Subcutaneous adipose tissue (tissue), 4 donors: ENCODE results near the gene EEPD1. TPM values are rescaled to one million over a fixed set of nuclear protein-coding genes. Genes with fewer than 3 reads are reported as not detected.

Experiments
- total RNA-seq, 4 donors: library from RNA; depleted of rRNA; stranded (reverse); fragments of >200 nt; gene quantifications; one replicate each; pipeline ENCODE4 v1.1.0, GENCODE V29; 2016
- TF ChIP-seq, protein P1 (sequence below): fragments of 450-650 bp; IDR thresholded peaks from one replicate; pipeline ENCODE4 v1.5.1; 2016; ENCODE audit warnings: low read depth, mild to moderate bottlenecking, control low read depth, antibody characterized with exemption, moderate library complexity

EEPD1 gene
- total RNA-seq, 4 donors from 2014 or later = 22.2 to 57.3 (median 23.8) TPM

DNA sequence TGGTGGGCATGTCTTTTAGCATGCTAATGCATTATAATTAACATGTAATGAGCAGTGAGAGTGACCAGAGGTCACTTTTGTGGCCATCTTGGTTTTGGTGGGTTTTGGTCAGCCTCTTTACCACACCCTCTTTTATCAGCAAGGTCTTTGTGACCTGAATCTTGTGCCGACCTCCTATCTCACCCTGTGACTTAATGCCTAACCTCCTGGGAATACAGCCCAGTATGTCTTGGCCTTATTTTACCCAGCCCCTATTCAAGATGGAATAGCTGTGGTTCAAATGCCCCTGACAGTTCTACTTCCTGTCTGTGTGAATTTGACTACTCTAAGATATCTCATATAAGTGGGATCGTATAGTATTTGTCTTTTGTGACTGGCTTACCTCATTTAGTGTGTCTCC, 85.1 kb downstream of the EEPD1 start:
- TF ChIP-seq, protein P1, sequence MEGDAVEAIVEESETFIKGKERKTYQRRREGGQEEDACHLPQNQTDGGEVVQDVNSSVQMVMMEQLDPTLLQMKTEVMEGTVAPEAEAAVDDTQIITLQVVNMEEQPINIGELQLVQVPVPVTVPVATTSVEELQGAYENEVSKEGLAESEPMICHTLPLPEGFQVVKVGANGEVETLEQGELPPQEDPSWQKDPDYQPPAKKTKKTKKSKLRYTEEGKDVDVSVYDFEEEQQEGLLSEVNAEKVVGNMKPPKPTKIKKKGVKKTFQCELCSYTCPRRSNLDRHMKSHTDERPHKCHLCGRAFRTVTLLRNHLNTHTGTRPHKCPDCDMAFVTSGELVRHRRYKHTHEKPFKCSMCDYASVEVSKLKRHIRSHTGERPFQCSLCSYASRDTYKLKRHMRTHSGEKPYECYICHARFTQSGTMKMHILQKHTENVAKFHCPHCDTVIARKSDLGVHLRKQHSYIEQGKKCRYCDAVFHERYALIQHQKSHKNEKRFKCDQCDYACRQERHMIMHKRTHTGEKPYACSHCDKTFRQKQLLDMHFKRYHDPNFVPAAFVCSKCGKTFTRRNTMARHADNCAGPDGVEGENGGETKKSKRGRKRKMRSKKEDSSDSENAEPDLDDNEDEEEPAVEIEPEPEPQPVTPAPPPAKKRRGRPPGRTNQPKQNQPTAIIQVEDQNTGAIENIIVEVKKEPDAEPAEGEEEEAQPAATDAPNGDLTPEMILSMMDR = no peak

DNA sequence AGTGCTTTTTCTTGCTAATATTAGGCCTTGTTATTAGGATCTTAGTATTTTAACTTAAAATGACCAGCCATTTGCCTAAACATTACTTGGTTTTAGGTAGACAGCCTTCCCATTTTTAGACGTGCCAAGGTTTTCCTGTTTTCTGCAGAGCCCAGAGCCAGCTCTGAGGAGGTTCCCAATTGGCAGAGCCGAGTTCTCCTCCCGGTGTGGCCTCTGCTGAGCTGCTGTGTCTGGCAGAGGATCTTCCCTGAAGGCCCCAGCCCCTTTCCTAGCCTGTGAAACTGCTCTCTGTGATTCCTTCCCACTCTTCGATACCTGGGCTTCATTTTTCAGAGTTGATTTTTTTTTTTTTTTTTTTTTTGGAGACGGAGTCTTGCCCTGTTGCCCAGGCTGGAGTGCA, 91.4 kb downstream of the EEPD1 start:
- TF ChIP-seq, protein P1 = no peak

DNA sequence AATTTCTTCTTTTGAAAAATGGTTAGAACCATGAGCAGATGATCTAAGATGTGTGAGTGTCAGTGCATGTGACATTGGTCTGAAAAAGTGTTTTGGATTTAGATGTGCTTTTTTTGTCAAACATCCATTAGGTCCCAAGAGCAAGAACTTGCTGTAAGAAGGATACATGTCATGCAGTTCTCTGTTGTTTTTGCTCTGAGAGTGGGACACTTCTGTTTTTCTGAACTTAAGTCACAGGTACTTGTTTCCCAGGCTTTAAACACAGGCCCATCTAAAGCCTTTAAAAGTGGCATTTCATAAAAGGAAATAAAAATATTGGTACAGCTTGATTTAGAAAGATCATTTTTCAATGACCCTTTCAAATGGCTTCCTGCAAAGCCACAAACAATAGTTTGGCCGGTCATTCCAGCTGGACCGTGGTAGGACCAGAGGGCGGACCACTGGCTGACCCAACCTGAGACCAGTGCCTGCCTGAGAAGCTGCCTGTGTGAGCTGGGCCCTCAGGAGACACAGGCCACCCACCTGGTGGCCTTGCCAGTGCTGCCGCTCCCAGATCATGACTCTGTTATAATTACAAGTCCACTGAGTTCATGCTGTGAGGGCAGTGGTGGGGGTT, 92.7 kb downstream of the EEPD1 start:
- TF ChIP-seq, protein P1 = no peak

DNA sequence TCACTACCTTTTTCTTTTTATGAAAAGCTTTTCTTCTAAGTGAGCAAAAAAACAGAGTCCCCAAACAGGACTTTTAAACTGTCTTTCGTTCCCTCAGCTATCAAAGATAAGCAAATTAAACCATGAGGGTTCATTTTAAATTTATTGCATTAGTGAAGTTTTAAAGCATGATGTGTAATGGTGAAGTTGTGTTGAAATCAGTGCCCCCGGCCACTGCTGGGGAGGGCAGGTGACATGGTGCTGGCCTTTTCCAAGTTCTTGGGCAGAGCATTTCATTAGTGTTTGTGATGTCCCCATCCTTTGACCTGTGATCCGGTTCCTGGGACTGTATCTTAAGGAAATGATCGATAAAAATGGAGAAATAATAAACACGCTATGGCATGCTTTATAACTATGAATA, 96.0 kb downstream of the EEPD1 start:
- TF ChIP-seq, protein P1 = no peak

DNA sequence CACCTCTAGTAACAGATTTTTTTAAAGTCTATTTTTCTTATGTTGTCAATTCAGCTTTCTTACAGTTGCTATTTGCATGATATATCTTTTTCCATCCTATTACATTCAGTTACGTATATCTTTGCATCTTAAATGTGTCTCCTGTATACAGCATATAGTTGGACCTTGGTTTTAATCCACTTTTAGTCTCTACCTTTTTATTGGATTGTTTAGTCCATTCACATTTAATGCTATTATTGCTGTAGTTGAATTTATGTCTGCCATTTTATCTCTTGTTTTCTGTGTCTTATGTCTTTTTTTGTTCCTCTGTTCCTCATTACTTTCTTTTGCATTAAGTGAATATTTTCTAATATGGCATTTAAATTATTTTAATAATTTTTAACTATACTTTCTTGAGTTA, 100.6 kb downstream of the EEPD1 start:
- TF ChIP-seq, protein P1 = no peak

DNA sequence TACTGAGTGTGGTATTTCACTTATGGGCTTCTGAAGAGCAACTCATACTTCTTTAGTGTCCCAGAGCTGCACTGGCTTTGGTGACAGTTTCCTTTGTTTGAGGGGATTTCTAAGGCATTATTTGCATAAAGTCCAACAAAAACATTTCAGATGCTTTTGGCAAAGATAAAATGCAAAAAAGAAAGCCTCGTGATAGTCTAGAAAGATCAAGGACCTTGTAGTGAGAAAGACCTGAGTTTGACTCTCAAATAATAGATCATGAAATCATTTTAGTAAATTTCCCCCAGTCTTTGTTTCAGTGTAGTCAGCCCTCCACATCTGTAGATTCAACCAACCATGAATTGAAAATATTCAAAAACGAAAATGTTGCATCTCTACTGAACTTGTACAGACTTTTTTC, 107.4 kb downstream of the EEPD1 start:
- TF ChIP-seq, protein P1 = no peak

DNA sequence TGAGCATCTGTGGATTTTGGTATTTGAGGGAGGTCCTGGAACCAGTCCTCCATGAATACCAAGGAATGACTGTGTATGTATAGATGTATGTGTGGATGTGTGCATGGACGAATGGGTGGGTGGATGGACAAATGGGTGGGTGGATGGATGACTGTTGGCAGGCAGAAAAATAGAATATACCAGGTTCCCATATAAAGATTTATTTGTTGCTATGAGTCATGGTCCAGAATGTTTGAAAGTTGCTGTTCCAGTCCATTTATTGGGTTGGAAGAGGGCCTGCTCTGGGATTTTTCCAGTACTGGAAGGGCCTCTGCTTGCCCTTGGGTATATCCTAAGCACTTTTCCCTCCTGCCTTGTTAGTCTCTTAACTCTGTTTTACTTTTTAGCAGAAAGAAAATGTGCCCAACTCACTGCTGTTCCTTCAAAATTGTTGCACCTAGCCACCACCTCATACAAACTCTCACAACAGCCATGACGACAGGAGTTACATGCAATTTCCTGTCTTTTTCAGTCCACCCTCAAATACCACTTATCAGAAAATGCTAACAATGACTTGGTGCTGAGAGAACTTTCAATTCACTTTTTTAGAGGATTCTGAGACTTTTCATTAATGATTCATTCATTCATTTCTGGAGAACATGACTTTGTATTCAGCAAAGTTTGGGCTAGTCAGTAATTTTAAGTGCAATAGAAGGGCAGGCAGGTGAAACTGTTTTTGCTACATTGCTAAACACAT, 108.1 kb downstream of the EEPD1 start:
- TF ChIP-seq, protein P1 = no peak
